ENCODE data around the gene MEI1. TPM values are rescaled to one million over a fixed set of nuclear protein-coding genes. Genes with fewer than 3 reads are reported as not detected.

Gene MEI1
- total RNA-seq, 1 experiment from 2014 or later = 0.24 TPM

DNA sequence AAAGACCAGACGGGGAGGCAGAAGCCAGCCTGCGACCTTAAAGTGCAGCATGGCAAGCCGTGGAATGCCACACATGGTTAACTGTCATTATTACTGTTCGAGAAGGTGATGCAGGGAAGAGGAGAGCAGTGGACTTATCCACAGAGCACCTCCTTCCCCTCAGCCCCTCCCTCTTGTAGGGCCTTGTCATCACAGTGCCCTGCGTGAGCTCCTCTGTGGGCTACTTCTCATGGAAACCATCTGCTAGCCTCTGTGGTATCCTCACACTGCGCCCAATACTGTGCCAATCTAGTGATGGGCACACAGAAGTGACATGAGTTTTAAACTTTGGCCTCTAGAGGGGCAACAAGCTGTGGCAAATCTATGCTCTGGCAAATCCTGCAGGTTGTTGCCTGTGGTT lies 83.0 kb downstream of the MEI1 start:
- no TSS peak for BruUV-seq (replicated peaks)
- ChIA-PET CTCF (interaction anchor here (1.3 kb wide), 1 partner anchor 85 kb away, joined by 4 read pairs; no protein-coding TSS in a partner anchor), POLR2A (ENCODE audit: low non-redundant PET) (no interaction called here)
- no peaks in the 10 kb centered on the region for H3K36me3 ChIP-seq (ENCODE audit: insufficient read depth, low read length, poor library complexity, severe bottlenecking)
- DNase-seq (ENCODE audit: low spot score) = no peak
- H3K4me1 ChIP-seq (ENCODE audit: insufficient read depth, low read length, poor library complexity, severe bottlenecking) = no peaks in the 10 kb centered on the region
- TF ChIP-seq CTCF (conservative IDR thresholded peaks at IDR 0.05; ENCODE audit: low read depth, low read length) = no peak
- no peak for TF ChIP-seq EZH2 (IDR thresholded peaks at IDR 0.05; ENCODE audit: borderline replicate concordance, low read depth, low read length, poor library complexity, severe bottlenecking)
- no peaks in the 10 kb centered on the region for H3K27me3 ChIP-seq (replicated peaks; ENCODE audit: insufficient read depth, low read depth, low read length, poor library complexity)
- no peak overlapping the region for H3K4me3 ChIP-seq (ENCODE audit: low read depth, low read length, poor library complexity, severe bottlenecking)
- H3K27ac ChIP-seq (ENCODE audit: low read depth, low read length, poor library complexity, severe bottlenecking) = no peak overlapping the region
- no peaks in the 10 kb centered on the region for H3K9me3 ChIP-seq (ENCODE audit: low read depth, low read length, poor library complexity, severe bottlenecking)
- intact Hi-C loops (cut with micrococcal nuclease; ENCODE audit: unreplicated experiment) = no loop called here

- intact Hi-C loops (cut with micrococcal nuclease; ENCODE audit: unreplicated experiment) = no loop called here
- Histone ChIP-seq H3K9me3 (ENCODE audit: low read depth, low read length, poor library complexity, severe bottlenecking) (no peaks in the 10 kb centered on the region), H3K4me1 (ENCODE audit: insufficient read depth, low read length, poor library complexity, severe bottlenecking) (no peaks in the 10 kb centered on the region), H3K36me3 (ENCODE audit: insufficient read depth, low read length, poor library complexity, severe bottlenecking) (no peaks in the 10 kb centered on the region), H3K27me3 (replicated peaks; ENCODE audit: insufficient read depth, low read depth, low read length, poor library complexity) (no peaks in the 10 kb centered on the region), H3K27ac (ENCODE audit: low read depth, low read length, poor library complexity, severe bottlenecking) (no peak overlapping the region), H3K4me3 (ENCODE audit: low read depth, low read length, poor library complexity, severe bottlenecking) (no peak overlapping the region)
- ChIA-PET CTCF (interaction anchor here (1.3 kb wide), 1 partner anchor 85 kb away, joined by 4 read pairs; no protein-coding TSS in a partner anchor), POLR2A (ENCODE audit: low non-redundant PET) (no interaction called here)
- TF ChIP-seq CTCF (conservative IDR thresholded peaks at IDR 0.05; ENCODE audit: low read depth, low read length) (no peak), EZH2 (IDR thresholded peaks at IDR 0.05; ENCODE audit: borderline replicate concordance, low read depth, low read length, poor library complexity, severe bottlenecking) (no peak)
- DNase-seq (ENCODE audit: low spot score) = no peak
- no TSS peak for BruUV-seq (replicated peaks)
Measured at GRCh38 chr22:41782751-41783150, 83.4 kb downstream of the MEI1 start.

GRCh38 chr22:41787331-41787730 lies 88.0 kb downstream of the MEI1 start:
- ChIA-PET CTCF (no interaction called here), POLR2A (ENCODE audit: low non-redundant PET) (interaction anchor here (0.6 kb wide), 1 partner anchor 75 kb away, joined by 4 read pairs; no protein-coding TSS in a partner anchor)
- H3K4me1 ChIP-seq (ENCODE audit: insufficient read depth, low read length, poor library complexity, severe bottlenecking) = no peaks in the 10 kb centered on the region
- H3K27ac ChIP-seq (ENCODE audit: low read depth, low read length, poor library complexity, severe bottlenecking) = no peak overlapping the region
- DNase-seq (ENCODE audit: low spot score) = no peak
- H3K36me3 ChIP-seq (ENCODE audit: insufficient read depth, low read length, poor library complexity, severe bottlenecking) = no peaks in the 10 kb centered on the region
- H3K4me3 ChIP-seq (ENCODE audit: low read depth, low read length, poor library complexity, severe bottlenecking) = no peak overlapping the region
- intact Hi-C loops (cut with micrococcal nuclease; ENCODE audit: unreplicated experiment) = no loop called here
- TF ChIP-seq EZH2 (IDR thresholded peaks at IDR 0.05; ENCODE audit: borderline replicate concordance, low read depth, low read length, poor library complexity, severe bottlenecking) = no peak
- no peak for TF ChIP-seq CTCF (conservative IDR thresholded peaks at IDR 0.05; ENCODE audit: low read depth, low read length)
- H3K9me3 ChIP-seq (ENCODE audit: low read depth, low read length, poor library complexity, severe bottlenecking) = no peaks in the 10 kb centered on the region
- no peaks in the 10 kb centered on the region for H3K27me3 ChIP-seq (replicated peaks; ENCODE audit: insufficient read depth, low read depth, low read length, poor library complexity)
- BruUV-seq (replicated peaks) = no TSS peak

All from A673 (cell line).